A549 (cell line): Measurements from ENCODE around the gene LVRN. TPM values are rescaled to one million over a fixed set of nuclear protein-coding genes. Genes with fewer than 3 reads are reported as not detected.

Experiments
- BHLHE40 ChIP-seq: IDR thresholded peaks from 2 replicates; pipeline ENCODE4 v1.6.1; 2012; ENCODE audit warnings: low read depth, low read length, inconsistent platforms
- EP300 ChIP-seq, 2 experiments: fragments of >200 bp; sonication (Bioruptor Twin); formaldehyde crosslinking; IDR thresholded peaks; 2 replicates in 1 of 2; 3 replicates in 1 of 2; pipeline ENCODE4 v1.6.1; 2016 to 2017
- MYC ChIP-seq: IDR thresholded peaks from 2 replicates; pipeline ENCODE4 v1.6.1; 2012; ENCODE audit warnings: mild to moderate bottlenecking, inconsistent platforms, low read length, improper control_type of control experiment, borderline replicate concordance
- PHF8 ChIP-seq: fragments of 200-600 bp; sonication (generic); IDR thresholded peaks from 2 replicates; pipeline ENCODE4 v1.6.1; 2016; ENCODE audit warnings: low read depth, mild to moderate bottlenecking, antibody characterized with exemption, moderate library complexity, borderline replicate concordance
- polyA plus RNA-seq, 4 experiments: library from polyadenylated mRNA; depleted of rRNA in 3 of 4; stranded (reverse); fragments of >200 nt; fragmentation: RNase III in 1 of 4; extraction: RNeasy Plus Mini Kit Qiagen cat#74134 plus additional on column Dnase treatment in 1 of 4; gene quantifications; 2 replicates in 3 of 4; 3 replicates in 1 of 4; pipeline ENCODE4 v1.2.3, GENCODE V29; 2011 to 2017
- TF ChIP-seq, protein P1 (sequence below): IDR thresholded peaks from 2 replicates; pipeline ENCODE4 v1.6.1; 2012; ENCODE audit warnings: low read depth, borderline replicate concordance

Gene LVRN
- polyA plus RNA-seq, 2 of the 4 experiments (the other 2 are of a cell fraction), result 0.06 to 0.16 TPM

DNA sequence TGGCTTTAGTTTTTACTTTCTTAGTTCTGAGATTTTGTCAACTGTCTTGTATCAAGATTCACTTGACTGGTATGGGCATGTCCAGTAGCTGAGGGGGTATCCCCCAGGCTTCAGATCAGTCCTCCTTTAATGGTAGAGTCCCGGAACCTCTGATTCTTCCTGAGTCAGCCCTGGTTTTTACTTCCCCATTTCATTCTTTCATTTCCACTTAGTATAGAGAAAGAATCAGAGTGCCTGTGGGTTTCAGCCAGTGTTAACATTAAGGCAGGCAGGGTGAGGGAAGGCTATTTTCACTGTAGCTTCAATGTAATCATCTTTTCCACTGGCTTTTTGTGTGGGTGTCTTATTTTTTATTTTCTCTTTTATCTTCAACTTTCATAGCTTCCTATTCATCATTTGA lies 114.2 kb downstream of the LVRN start (continued):
- TF ChIP-seq, protein P1, sequence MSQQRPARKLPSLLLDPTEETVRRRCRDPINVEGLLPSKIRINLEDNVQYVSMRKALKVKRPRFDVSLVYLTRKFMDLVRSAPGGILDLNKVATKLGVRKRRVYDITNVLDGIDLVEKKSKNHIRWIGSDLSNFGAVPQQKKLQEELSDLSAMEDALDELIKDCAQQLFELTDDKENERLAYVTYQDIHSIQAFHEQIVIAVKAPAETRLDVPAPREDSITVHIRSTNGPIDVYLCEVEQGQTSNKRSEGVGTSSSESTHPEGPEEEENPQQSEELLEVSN, result no peak
- TF ChIP-seq BHLHE40 (no peak), EP300 (IDR thresholded peaks at IDR 0.05) (no peak), PHF8 (no peak), MYC (no peak)

Other genes starting within 250 kb of the LVRN start
- gene CDO1, start 145.8 kb upstream of the LVRN start, polyA plus RNA-seq (2011; rRNA removed), result not detected in 2 replicates
- gene CDO1, start 145.8 kb upstream of the LVRN start, polyA plus RNA-seq (2017; fragmentation: RNase III; extraction: RNeasy Plus Mini Kit Qiagen cat#74134 plus additional on column Dnase treatment), result not detected in 3 replicates
- 111 and 126 TPM in 2 replicates for gene ATG12, start 120.9 kb upstream of the LVRN start, polyA plus RNA-seq (2011; rRNA removed)
- 43.3 to 49.1 TPM (median 48.9 TPM) in 3 replicates for gene ATG12, start 120.9 kb upstream of the LVRN start, polyA plus RNA-seq (2017; fragmentation: RNase III; extraction: RNeasy Plus Mini Kit Qiagen cat#74134 plus additional on column Dnase treatment)
- 59.4 and 103 TPM in 2 replicates for gene AP3S1, start 120.5 kb upstream of the LVRN start, polyA plus RNA-seq (2011; rRNA removed)
- 75.7 to 82.3 TPM (median 75.7 TPM) in 3 replicates for gene AP3S1, start 120.5 kb upstream of the LVRN start, polyA plus RNA-seq (2017; fragmentation: RNase III; extraction: RNeasy Plus Mini Kit Qiagen cat#74134 plus additional on column Dnase treatment)
- gene ARL14EPL, start 70.0 kb downstream of the LVRN start, polyA plus RNA-seq (2011; rRNA removed), result 0.21 TPM in 2 replicates
- 0.05 to 0.12 TPM (median 0.12 TPM) in 3 replicates for gene ARL14EPL, start 70.0 kb downstream of the LVRN start, polyA plus RNA-seq (2017; fragmentation: RNase III; extraction: RNeasy Plus Mini Kit Qiagen cat#74134 plus additional on column Dnase treatment)
- gene COMMD10, start 122.5 kb downstream of the LVRN start, polyA plus RNA-seq (2011; rRNA removed), result 49.6 and 63.9 TPM in 2 replicates
- 38.4 to 40.8 TPM (median 40.2 TPM) in 3 replicates for gene COMMD10, start 122.5 kb downstream of the LVRN start, polyA plus RNA-seq (2017; fragmentation: RNase III; extraction: RNeasy Plus Mini Kit Qiagen cat#74134 plus additional on column Dnase treatment)